ENCODE measurements around the gene TTC22.

Gene TTC22

DNA sequence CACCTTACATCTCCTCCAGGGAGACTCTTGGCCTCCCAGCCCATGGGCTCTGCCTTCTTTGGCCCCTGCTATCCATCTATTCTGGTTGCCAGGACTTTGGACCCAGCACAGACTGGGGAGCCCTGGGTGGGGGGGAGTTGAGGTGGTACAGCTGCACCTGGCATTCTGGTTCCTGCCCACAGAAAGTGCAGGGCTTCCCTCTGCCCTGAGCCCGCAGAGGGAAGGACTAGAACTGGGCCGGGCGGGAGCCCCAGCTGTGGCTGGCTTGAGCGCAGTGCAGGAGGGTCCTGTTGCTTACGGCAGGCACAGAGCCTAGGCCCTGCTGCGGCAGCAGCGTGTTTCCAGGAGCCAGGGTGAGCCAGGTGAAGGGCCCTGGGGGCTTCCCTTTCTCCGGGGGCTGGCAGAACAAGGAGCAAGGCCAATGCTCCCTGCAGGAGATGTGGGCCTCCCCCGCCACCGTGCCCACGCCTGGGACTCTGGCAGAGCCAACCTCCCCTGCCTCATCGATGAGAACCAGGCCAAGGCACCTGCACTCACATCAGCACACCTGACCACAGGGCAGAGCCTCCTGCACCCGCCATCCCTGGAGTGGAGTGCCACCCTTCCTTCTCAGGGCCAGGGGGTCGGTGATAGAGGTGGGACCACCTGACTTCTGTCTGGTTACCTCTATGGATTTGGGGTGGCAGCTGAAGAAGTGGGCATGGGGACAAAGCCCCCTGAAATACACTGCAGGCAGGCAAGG, 52.9 kb downstream of the TTC22 start:
- H3K27me3 ChIP-seq (ENCODE audit: control insufficient read depth in 1 of 2, insufficient read depth in 2 of 2, low read length in 2 of 2), result no peaks in the 10 kb centered on the region
- H3K4me1 ChIP-seq (ENCODE audit: control insufficient read depth, insufficient read depth, low read length), result peaks cover under 1% of the 10 kb centered on the region
- peaks cover 3 to 7% of the 10 kb centered on the region in 2 donors for H3K36me3 ChIP-seq (ENCODE audit: control insufficient read depth in 2 of 2, insufficient read depth in 2 of 2, low read length in 2 of 2)
- H3K9me3 ChIP-seq (ENCODE audit: control insufficient read depth in 2 of 2, low read length in 2 of 2), result no peaks in the 10 kb centered on the region
- H3K4me3 ChIP-seq (ENCODE audit: low read length in 2 of 2), result no peak overlapping the region
- H3K9ac ChIP-seq (ENCODE audit: low read length in 2 of 2), result no peak overlapping the region
- no peak overlapping the region for H3K27ac ChIP-seq (ENCODE audit: low read length)

DNA sequence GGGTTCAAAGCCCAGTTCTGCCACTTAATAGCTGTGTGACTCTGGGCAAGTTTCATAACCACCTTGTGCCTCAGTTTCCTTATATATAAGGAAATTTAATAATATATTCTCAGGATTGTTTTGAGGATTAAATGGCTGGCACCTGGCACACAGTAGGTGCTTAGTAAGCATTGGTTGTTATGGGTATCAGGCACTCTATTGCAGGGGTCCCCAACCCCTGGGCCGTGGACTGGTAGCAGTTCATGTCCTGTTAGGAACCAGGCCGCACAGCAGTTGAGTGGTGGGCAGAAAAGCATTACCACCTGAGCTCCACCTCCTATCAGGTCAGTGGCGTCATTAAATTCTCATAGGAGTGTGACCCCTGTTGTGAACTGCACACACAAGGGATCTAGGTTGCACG, 55.3 kb downstream of the TTC22 start:
- Histone ChIP-seq H3K4me1 (ENCODE audit: control insufficient read depth, insufficient read depth, low read length) (peaks cover 4% of the 10 kb centered on the region), H3K36me3 (ENCODE audit: control insufficient read depth in 2 of 2, insufficient read depth in 2 of 2, low read length in 2 of 2) (peaks cover 18 to 27% of the 10 kb centered on the region in 2 donors), H3K27ac (ENCODE audit: low read length) (no peak overlapping the region), H3K9ac (ENCODE audit: low read length in 2 of 2) (no peak overlapping the region), H3K9me3 (ENCODE audit: control insufficient read depth in 2 of 2, low read length in 2 of 2) (no peaks in the 10 kb centered on the region), H3K4me3 (ENCODE audit: low read length in 2 of 2) (no peak overlapping the region), H3K27me3 (ENCODE audit: control insufficient read depth in 1 of 2, insufficient read depth in 2 of 2, low read length in 2 of 2) (no peaks in the 10 kb centered on the region)

DNA sequence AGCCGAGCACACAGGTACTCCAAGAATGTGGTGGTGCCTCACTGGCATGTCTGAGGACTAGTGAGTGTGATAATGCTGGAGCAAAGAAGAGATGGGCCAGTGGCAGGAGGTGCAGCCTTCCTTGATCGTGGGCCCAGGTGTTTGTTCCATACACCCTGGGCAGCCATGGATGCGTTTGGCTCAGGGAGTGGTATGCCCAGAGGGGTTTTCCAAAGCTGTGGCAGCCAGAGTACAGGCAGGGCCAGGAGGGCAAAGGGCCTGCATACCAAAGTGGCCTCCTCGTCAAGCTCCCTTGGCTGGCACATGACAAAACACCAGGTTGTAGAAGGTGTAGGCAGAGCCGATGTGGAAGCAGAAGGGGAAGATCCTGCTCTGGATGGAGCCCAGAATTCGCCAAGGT, 55.8 kb downstream of the TTC22 start:
- no peaks in the 10 kb centered on the region for H3K9me3 ChIP-seq (ENCODE audit: control insufficient read depth in 2 of 2, low read length in 2 of 2)
- peaks cover 4% of the 10 kb centered on the region for H3K4me1 ChIP-seq (ENCODE audit: control insufficient read depth, insufficient read depth, low read length)
- peaks cover 18 to 29% of the 10 kb centered on the region in 2 donors for H3K36me3 ChIP-seq (ENCODE audit: control insufficient read depth in 2 of 2, insufficient read depth in 2 of 2, low read length in 2 of 2)
- H3K27me3 ChIP-seq (ENCODE audit: control insufficient read depth in 1 of 2, insufficient read depth in 2 of 2, low read length in 2 of 2), result no peaks in the 10 kb centered on the region
- no peak overlapping the region for H3K4me3 ChIP-seq (ENCODE audit: low read length in 2 of 2)
- no peak overlapping the region for H3K9ac ChIP-seq (ENCODE audit: low read length in 2 of 2)
- no peak overlapping the region for H3K27ac ChIP-seq (ENCODE audit: low read length)

DNA sequence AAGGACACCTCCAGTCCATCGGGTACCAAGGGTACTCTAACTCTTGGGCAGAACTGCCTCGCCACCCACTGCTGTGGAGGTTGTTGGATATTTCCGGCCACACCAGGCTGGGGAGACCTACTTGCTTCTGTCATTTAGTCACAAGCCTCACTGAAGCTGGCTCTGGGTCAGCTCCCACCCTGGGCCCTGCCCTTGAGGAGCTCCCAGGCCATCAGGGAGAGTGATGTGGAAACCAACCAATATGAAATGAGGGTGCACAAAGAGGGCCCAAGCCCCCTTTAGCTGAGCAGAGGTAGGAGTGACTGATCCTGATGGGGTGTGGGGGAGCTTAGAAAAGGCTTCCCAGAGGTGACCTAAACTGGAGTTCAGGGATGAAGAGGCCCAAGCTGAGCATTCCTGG, 56.4 kb downstream of the TTC22 start:
- Histone ChIP-seq H3K36me3 (ENCODE audit: control insufficient read depth in 2 of 2, insufficient read depth in 2 of 2, low read length in 2 of 2) (peaks cover 18 to 33% of the 10 kb centered on the region in 2 donors), H3K27me3 (ENCODE audit: control insufficient read depth in 1 of 2, insufficient read depth in 2 of 2, low read length in 2 of 2) (no peaks in the 10 kb centered on the region), H3K4me1 (ENCODE audit: control insufficient read depth, insufficient read depth, low read length) (peaks cover 4% of the 10 kb centered on the region), H3K27ac (ENCODE audit: low read length) (no peak overlapping the region), H3K9ac (ENCODE audit: low read length in 2 of 2) (no peak overlapping the region), H3K4me3 (ENCODE audit: low read length in 2 of 2) (no peak overlapping the region), H3K9me3 (ENCODE audit: control insufficient read depth in 2 of 2, low read length in 2 of 2) (no peaks in the 10 kb centered on the region)

DNA sequence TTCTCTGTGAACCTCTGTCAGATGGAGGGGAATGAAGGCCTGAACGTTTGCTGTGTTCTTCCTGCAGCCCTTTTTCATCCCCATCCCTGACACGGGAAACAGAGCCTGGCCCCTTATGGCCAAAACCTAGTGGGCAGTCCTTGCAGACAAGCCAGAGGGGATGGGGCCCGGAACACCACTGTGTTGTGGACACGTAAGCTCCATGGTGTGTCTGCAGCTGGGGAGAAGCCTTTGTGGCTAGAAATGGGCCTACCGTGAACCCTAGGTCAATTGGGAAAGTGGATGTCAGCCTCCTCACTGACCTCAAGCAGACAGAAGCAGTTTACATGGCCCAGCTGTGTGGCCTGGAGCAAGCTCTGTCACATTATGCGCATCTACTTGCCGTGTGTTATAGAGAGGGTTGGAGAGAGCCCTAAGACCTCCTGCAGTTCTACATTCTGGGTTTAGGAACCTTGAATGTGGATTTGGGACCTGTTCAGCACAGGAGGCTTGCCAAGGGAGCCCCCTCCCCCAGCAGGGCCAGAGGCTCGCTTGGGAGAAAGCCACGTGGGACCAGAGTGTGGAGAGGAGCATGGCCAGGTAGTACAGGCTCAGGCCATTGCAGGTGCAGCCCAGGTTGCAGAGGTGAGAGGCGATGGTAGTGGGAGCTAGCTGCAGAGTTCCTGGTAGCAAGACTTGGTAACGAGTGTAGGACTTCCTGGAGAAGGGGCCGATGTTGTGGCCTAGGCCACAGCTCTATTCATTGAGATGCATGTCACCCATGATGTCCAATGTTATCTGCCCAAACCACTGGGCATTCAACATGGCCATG, 57.5 kb downstream of the TTC22 start:
- Histone ChIP-seq H3K27me3 (ENCODE audit: control insufficient read depth in 1 of 2, insufficient read depth in 2 of 2, low read length in 2 of 2) (no peaks in the 10 kb centered on the region), H3K9ac (ENCODE audit: low read length in 2 of 2) (no peak overlapping the region), H3K27ac (ENCODE audit: low read length) (no peak overlapping the region), H3K4me1 (ENCODE audit: control insufficient read depth, insufficient read depth, low read length) (peaks cover 4% of the 10 kb centered on the region), H3K36me3 (ENCODE audit: control insufficient read depth in 2 of 2, insufficient read depth in 2 of 2, low read length in 2 of 2) (peaks cover 25 to 39% of the 10 kb centered on the region in 2 donors), H3K4me3 (ENCODE audit: low read length in 2 of 2) (no peak overlapping the region), H3K9me3 (ENCODE audit: control insufficient read depth in 2 of 2, low read length in 2 of 2) (no peaks in the 10 kb centered on the region)

DNA sequence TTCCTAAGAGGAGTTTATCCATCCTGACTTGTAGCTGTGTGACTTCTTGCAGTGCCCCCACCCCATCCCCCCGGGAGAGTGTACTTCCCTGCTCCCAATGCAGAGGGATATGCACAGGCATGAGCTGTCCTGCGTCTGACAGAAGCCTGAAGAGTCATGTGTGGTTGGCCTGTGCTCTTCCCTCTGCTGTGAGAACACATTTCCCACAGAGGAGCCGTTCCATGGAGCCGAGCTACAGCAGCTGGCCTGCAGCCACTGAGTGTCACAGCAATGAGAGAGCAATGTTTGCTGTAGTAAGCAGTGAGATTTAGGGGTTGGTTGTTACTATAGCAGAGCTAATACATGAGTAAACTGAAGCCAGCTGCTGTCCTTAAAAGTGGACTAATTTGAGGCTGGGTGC, 58.8 kb downstream of the TTC22 start:
- H3K36me3 ChIP-seq (ENCODE audit: control insufficient read depth in 2 of 2, insufficient read depth in 2 of 2, low read length in 2 of 2), result peaks cover 33 to 49% of the 10 kb centered on the region in 2 donors
- H3K9me3 ChIP-seq (ENCODE audit: control insufficient read depth in 2 of 2, low read length in 2 of 2), result no peaks in the 10 kb centered on the region
- H3K27ac ChIP-seq (ENCODE audit: low read length), result no peak overlapping the region

DNA sequence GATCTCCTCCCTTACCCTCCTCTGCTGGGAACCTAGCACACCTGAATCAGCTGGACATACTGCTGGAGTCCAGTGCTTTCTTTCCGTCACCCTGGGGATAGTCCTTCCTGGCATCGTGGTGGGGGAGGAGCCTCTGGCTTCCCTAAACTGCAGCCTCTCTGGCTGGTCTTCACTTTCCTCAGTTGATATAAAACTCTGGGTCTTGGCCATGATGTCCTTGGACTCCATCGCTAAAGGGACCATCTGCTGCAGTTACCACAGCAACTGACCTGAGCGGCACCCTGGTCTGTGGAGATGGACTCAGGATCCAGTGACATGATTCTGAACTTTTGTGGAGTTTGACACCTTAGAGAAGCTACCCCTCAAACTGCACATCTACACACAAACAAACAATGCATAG, 59.6 kb downstream of the TTC22 start:
- Histone ChIP-seq H3K27me3 (ENCODE audit: control insufficient read depth in 1 of 2, insufficient read depth in 2 of 2, low read length in 2 of 2) (no peaks in the 10 kb centered on the region), H3K4me3 (ENCODE audit: low read length in 2 of 2) (no peak overlapping the region), H3K9me3 (ENCODE audit: control insufficient read depth in 2 of 2, low read length in 2 of 2) (no peaks in the 10 kb centered on the region), H3K9ac (ENCODE audit: low read length in 2 of 2) (no peak overlapping the region), H3K36me3 (ENCODE audit: control insufficient read depth in 2 of 2, insufficient read depth in 2 of 2, low read length in 2 of 2) (peaks cover 41 to 55% of the 10 kb centered on the region in 2 donors), H3K4me1 (ENCODE audit: control insufficient read depth, insufficient read depth, low read length) (peaks cover 4% of the 10 kb centered on the region), H3K27ac (ENCODE audit: low read length) (no peak overlapping the region)

More for the DNA sequence above, 58.8 kb downstream of the TTC22 start:
- Histone ChIP-seq H3K27me3 (ENCODE audit: control insufficient read depth in 1 of 2, insufficient read depth in 2 of 2, low read length in 2 of 2) (no peaks in the 10 kb centered on the region), H3K9ac (ENCODE audit: low read length in 2 of 2) (no peak overlapping the region), H3K4me3 (ENCODE audit: low read length in 2 of 2) (no peak overlapping the region), H3K4me1 (ENCODE audit: control insufficient read depth, insufficient read depth, low read length) (peaks cover 4% of the 10 kb centered on the region)

DNA sequence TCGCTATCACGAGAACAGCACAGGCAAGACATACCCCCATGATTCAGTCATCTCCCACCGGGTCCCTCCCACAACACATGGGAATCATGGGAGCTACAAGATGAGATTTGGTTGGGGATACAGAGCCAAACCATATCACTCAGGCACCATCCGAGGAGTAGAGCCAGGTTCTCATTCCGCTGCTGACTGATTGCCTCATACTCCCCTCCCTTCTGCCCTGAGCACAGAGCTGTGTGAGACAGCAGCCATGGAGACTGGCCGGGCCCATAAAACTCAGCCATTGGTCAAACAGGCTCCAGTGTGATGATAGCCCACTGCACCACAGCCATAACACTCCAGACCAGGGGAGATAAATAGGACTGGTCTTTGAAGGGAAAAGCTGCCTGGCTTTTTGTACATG, 62.9 kb downstream of the TTC22 start:
- H3K9ac ChIP-seq (ENCODE audit: low read length in 2 of 2), result no peak overlapping the region
- H3K27me3 ChIP-seq (ENCODE audit: control insufficient read depth in 1 of 2, insufficient read depth in 2 of 2, low read length in 2 of 2), result no peaks in the 10 kb centered on the region
- H3K4me1 ChIP-seq (ENCODE audit: control insufficient read depth, insufficient read depth, low read length), result peaks cover 4% of the 10 kb centered on the region
- H3K4me3 ChIP-seq (ENCODE audit: low read length in 2 of 2), result no peak overlapping the region
- H3K36me3 ChIP-seq (ENCODE audit: control insufficient read depth in 2 of 2, insufficient read depth in 2 of 2, low read length in 2 of 2), result peaks cover 43 to 52% of the 10 kb centered on the region in 2 donors
- no peaks in the 10 kb centered on the region for H3K9me3 ChIP-seq (ENCODE audit: control insufficient read depth in 2 of 2, low read length in 2 of 2)
- H3K27ac ChIP-seq (ENCODE audit: low read length), result no peak overlapping the region

DNA sequence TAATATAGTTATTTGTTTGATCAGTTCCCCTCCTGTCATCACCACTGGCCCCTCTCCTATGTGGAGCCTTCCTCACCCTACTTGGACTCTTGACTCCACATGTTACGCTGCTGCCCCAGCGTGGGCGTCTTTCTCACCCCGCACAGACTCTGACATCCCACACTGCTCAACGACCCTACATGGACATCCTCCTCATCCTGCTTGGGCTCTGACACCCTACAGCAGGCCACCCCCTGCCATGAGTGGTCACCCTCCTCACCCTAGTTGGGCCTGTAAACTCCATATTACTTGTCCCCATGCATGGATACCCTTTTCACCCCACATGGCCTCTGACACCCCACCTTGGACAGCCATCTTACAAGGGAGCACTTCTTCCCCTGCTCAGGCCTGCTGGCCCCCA, 64.4 kb downstream of the TTC22 start:
- no peak overlapping the region for H3K9ac ChIP-seq (ENCODE audit: low read length in 2 of 2)
- no peaks in the 10 kb centered on the region for H3K9me3 ChIP-seq (ENCODE audit: control insufficient read depth in 2 of 2, low read length in 2 of 2)
- no peak overlapping the region for H3K27ac ChIP-seq (ENCODE audit: low read length)
- no peaks in the 10 kb centered on the region for H3K27me3 ChIP-seq (ENCODE audit: control insufficient read depth in 1 of 2, insufficient read depth in 2 of 2, low read length in 2 of 2)
- H3K4me3 ChIP-seq (ENCODE audit: low read length in 2 of 2), result no peak overlapping the region
- no peaks in the 10 kb centered on the region for H3K4me1 ChIP-seq (ENCODE audit: control insufficient read depth, insufficient read depth, low read length)
- H3K36me3 ChIP-seq (ENCODE audit: control insufficient read depth in 2 of 2, insufficient read depth in 2 of 2, low read length in 2 of 2), result peaks cover 38 to 42% of the 10 kb centered on the region in 2 donors
